ENCODE results near the gene C1RL. TPM values are rescaled to one million over a fixed set of nuclear protein-coding genes. Genes with fewer than 3 reads are reported as not detected.

The C1RL gene
- total RNA-seq, 1 donor from 2014 or later: 58.5 TPM

- no peak for TF ChIP-seq CTCF (IDR thresholded peaks at IDR 0.05; ENCODE audit: unreplicated experiment)
- no peak overlapping the region for H3K27ac Mint-ChIP-seq
- H3K4me3 Mint-ChIP-seq: no peak overlapping the region
- no peaks in the 10 kb centered on the region for H3K9me3 Mint-ChIP-seq
- no peaks in the 10 kb centered on the region for H3K4me1 Mint-ChIP-seq
- H3K27me3 Mint-ChIP-seq (ENCODE audit: low read depth): no peaks in the 10 kb centered on the region
- H3K36me3 Mint-ChIP-seq: no peaks in the 10 kb centered on the region
- no peak for DNase-seq (ENCODE audit: low spot score in 2 of 2, unreplicated experiment in 2 of 2)
These were observed 14.1 kb upstream of the C1RL start for GRCh38 chr12:7122811-7123769.

- Mint-ChIP-seq H3K9me3 (no peaks in the 10 kb centered on the region), H3K4me1 (no peaks in the 10 kb centered on the region), H3K4me3 (no peak overlapping the region), H3K36me3 (peaks cover 2% of the 10 kb centered on the region), H3K27ac (no peak overlapping the region), H3K27me3 (ENCODE audit: low read depth) (no peaks in the 10 kb centered on the region)
- TF ChIP-seq CTCF (IDR thresholded peaks at IDR 0.05; ENCODE audit: unreplicated experiment): no peak
- no peak for DNase-seq (ENCODE audit: low spot score in 2 of 2, unreplicated experiment in 2 of 2)
These were observed 12.3 kb upstream of the C1RL start for GRCh38 chr12:7121324-7121723.

GRCh38 chr12:7120166-7120565 lies 11.2 kb upstream of the C1RL start:
- Mint-ChIP-seq H3K27ac (no peak overlapping the region), H3K27me3 (ENCODE audit: low read depth) (no peaks in the 10 kb centered on the region), H3K9me3 (no peaks in the 10 kb centered on the region), H3K4me1 (no peaks in the 10 kb centered on the region), H3K4me3 (no peak overlapping the region), H3K36me3 (peaks cover 9% of the 10 kb centered on the region)
- DNase-seq (ENCODE audit: low spot score in 2 of 2, unreplicated experiment in 2 of 2): no peak
- TF ChIP-seq CTCF (IDR thresholded peaks at IDR 0.05; ENCODE audit: unreplicated experiment): no peak

GRCh38 chr12:7118881-7119280 lies 9.9 kb upstream of the C1RL start:
- Mint-ChIP-seq H3K27me3 (ENCODE audit: low read depth) (no peaks in the 10 kb centered on the region), H3K9me3 (no peaks in the 10 kb centered on the region), H3K4me3 (no peak overlapping the region), H3K36me3 (peaks cover 14% of the 10 kb centered on the region), H3K4me1 (no peaks in the 10 kb centered on the region), H3K27ac (no peak overlapping the region)
- no peak for TF ChIP-seq CTCF (IDR thresholded peaks at IDR 0.05; ENCODE audit: unreplicated experiment)
- no peak for DNase-seq (ENCODE audit: low spot score in 2 of 2, unreplicated experiment in 2 of 2)

GRCh38 chr12:7117670-7118069 lies 8.7 kb upstream of the C1RL start:
- Mint-ChIP-seq H3K9me3 (no peaks in the 10 kb centered on the region), H3K4me3 (no peak overlapping the region)

More at GRCh38 chr12:7117670-7118069, 8.7 kb upstream of the C1RL start:
- no peak for DNase-seq (ENCODE audit: low spot score in 2 of 2, unreplicated experiment in 2 of 2)
- no peak for TF ChIP-seq CTCF (IDR thresholded peaks at IDR 0.05; ENCODE audit: unreplicated experiment)
- H3K27me3 Mint-ChIP-seq (ENCODE audit: low read depth): no peaks in the 10 kb centered on the region
- no peak overlapping the region for H3K27ac Mint-ChIP-seq
- peaks cover 14% of the 10 kb centered on the region for H3K36me3 Mint-ChIP-seq
- H3K4me1 Mint-ChIP-seq: peaks cover 5% of the 10 kb centered on the region

Measured in mesothelial cell of epicardium (in vitro differentiated cells).